GM21737 (cell line): ENCODE results near the gene ETDB.
"Not testable (repeated sequence)": the region's sequence is repeated elsewhere in the genome, so short reads cannot be mapped to it uniquely, and the experiment has no call there.

Source experiments
- ATAC-seq: cut with Tn5 transposase; IDR thresholded peaks from one replicate; pipeline ENCODE4 v1.9.1; 2021; ENCODE audit warnings: mild to moderate bottlenecking, moderate library complexity; ENCODE audit not compliant: unreplicated experiment

Gene ETDB

DNA sequence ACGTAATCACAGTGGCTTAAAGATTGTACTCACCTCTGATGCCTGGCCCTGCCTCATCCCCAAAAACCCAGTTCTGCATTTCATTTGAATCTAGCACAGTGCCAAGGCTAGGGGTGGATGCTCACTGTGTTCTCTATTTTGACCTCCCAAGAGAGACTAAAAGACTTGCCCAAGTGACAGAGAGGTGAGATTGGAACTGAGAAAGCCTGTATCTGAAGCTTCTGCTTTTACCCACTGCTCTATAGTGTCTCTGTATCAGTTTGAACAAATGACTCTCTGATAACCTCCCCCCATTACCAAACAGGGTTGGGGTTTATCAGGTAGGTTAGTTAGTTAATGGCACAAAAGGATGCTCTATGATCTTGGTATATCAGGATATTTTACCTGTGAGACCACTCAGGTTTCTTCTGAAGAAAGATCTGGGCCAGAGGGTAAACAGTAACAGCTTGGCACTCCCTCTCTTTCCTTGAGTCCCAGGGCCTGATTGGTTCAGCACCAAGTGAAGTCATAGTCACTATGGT lies at the start of gene ETDB:
Gene ETDB (minus strand): TSS at position 471 of the 521 bp plus-strand sequence. CDS start 1,265 bp downstream, outside the sequence.
- not testable (repeated sequence) for ATAC-seq

DNA sequence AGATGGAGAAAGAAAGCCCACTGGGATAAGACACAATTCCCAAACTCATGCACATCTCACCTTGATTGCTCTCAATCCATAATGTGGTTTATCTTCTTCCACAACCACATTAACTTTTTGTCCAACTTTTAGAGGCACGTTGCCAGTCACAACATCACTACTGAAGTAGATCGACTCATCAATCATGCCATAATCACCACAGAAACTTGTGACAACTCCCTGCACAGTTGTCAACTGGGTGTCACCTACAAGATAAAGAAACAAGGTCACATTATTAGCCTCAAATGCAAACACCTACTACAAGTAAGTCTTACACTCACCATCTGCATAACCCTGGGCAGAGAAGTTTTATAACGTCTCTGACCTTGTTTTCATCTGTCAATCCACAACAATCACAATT lies 49.2 kb upstream of the ETDB start:
- not testable (repeated sequence) for ATAC-seq

DNA sequence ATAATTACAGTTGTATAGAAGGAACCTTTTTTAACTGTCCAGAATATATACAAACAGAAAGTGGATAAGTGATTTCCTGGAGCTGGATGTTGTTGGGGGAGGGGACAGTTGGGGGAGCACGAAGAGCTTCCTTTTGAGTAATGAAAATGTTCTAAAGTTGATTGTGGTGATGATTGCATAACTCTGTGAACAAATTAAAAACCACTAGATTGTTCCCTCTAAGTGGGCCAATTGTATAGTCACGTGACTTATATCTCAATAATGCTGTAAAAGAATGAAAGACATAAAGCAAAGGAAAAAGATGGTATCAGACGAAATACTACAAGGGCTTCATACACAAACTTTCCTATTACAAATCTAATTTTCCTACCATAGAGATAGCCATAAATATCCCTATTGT lies 48.2 kb upstream of the ETDB start:
- ATAC-seq = no peak

DNA sequence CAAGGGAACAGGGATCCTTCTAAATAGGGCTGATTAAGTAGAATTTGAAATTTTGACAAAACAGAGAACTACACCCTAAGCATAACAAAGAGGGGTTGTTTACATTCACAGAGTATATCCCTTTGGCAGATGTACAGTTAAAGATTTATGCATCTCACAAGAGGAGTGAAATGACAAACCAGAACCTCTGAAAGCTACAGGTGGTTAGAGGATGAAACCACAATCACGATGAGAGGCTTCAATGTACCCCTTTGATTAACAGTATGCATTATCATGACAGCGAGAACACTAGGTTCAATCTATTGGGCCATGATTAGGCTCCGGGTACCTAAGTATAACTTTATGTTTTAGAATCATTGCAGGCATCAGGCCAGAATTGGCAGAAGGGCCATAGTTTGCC lies 34.4 kb upstream of the ETDB start:
- not testable (repeated sequence) for ATAC-seq

DNA sequence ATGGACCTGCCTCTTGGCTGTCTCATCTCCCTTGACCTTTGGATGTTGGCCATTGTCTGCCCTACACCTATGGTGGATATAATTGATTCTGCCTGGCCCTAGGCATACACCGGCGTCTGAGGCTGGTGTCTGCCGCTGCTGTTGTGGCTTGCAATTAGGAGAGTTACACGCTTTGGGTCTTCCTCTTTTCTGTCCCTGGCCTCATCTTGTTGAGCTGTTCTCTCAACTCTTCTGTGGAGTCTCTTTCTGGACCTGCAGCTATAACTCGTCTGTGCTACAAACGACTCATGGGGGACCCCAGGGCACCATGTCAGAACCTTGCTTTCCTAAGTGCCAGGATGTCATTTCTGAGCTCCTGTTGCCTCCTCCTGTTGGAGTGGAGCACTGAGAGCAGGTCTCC lies 5.8 kb upstream of the ETDB start:
- ATAC-seq = not testable (repeated sequence)

DNA sequence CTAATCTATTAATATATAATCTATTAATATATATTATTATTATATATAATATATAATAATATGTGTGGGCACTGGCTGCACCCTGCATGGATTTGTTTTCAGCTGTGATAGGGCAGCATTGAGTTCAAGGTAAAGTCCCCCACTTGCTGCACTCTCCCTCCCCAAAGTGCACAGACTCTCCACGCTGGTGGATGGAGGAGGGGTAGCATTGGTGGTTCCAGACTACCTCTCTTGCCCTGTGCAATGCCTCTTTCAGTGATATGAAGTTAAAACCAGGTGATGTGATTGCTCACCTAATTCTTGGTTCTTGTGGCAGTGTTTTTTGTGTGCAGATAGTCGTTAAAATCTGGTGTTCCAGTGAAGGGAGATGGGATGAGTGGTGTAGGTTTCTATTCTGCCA lies 4.3 kb downstream of the ETDB start:
- not testable (repeated sequence) for ATAC-seq

DNA sequence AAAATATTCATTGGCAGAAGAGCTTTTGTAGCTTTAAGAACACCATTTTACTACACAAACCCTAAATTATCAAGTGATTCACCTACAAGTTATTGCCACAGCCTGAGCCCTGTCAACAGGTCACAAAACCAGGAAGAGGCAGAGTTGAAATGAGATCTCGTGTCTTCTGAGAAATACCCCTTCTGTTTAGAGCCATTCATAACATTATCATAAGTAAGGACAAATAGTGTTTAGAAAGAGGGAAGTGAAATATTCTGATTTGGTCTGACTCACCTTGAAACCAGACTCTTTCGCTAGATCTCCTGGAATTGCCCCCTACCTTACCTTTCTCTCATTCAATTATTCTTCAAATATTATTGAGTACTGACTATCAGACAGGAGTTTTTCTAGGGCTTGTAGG lies 5.9 kb downstream of the ETDB start:
- ATAC-seq = peak; percentile 95

DNA sequence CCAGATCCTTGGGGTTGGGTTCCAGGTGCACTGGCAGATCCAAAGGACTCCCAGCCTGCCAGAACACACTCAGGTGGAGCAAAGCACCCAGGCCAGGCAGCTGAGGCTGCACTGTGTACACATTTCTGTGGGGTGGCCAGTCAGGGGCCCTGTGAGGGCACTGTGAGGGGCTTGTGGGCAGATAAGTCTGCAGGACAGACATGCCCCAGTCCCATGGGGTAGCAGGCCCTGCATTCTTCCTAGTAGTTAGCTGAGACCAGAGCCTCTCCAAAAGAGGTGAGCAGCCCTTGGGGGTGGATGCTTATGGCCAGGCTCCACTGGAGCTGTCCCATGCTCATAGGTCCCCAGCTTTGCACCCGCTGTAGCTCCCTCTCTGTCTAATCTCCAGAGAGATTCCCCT lies 7.6 kb downstream of the ETDB start:
- no peak for ATAC-seq

DNA sequence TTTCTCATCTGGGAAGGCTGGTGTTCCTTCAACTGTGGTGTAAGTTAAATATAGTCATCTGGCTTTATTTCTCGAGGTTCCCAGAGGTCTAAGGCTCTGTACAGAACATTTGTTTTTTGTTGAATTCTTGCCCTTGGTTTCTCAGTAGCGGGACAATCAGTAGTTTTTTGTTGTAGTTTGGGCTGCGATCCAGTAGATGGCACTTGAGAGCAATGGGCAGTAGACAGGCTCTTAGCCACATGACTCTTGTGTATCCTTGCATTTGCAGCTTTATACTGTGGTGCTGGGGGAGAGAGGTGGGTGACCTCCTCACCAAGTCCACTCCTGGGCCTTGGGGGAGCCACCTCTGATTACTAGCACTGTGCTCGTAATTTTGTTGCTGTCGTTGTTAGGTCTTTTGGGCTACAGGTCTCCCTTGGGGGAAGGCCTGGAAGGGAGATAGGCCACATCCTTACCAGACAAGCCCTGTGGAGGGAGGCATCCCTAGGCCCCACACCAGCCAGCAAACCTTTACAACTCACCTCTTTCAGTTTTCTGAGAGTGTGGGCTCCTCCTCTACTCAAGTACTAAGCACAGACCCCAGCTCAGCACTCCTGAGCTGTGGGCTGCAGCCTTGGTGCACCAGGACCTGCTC lies 8.1 kb downstream of the ETDB start:
- no peak for ATAC-seq

DNA sequence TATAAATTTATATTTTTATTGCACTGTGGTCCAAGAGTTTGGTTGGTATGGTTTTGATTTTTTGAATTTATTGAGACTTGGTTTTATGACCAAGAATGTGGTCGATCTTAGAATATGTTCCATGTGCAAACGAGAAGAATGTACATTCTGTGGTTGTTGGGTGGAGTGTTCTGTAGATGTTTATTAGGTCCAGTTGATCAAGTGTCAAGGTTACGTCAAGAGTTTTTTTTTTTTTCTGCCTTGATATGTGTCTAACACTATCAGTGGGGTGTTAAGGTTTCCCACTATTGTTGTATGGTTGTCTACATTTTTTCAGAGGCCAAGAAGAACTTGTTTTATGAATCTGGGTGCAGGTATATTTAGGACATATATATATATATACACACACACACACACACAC lies 10.8 kb downstream of the ETDB start:
- ATAC-seq = no peak

DNA sequence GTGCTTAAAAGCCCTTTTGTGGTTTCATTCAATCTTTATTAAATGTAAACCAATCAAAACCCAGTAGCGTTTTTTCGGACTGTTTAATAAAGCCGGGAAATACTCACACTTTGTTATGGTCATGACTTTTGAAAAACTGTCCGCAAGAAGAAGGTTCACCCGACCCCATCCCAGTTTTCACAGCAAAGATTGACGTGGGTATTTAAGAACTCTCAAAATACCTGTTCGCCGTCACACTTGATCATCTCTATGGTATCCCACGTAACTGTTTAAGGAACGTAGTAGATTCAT lies 20.9 kb downstream of the ETDB start:
- no peak for ATAC-seq

DNA sequence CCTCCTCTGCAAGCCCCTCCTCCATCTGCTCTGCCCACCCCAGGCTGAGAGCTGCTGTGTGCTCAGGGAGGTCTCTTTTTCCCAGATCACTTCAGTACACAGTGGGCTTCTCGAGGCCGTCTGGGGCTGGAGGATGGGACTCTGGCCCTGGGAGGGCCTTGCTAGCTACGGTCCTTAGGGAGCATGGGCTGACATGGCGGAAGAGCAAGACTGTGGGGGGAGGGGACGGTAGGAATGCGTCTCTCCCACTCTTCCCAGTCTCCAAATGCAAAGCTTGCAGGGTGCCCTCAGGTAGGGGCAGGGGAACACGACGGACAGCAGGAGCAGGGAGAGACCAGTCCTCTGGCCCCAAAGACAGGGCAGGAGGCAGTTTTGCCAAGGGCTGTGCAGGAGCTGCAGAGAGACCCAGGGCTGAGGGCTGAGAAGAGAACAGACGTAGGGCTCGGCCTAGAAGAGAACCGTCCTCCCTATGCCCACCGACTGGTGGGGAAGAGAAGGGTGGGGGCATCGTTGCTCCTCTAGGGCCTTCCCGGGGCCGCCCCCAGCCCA lies 23.1 kb downstream of the ETDB start:
- ATAC-seq = not testable (repeated sequence)

DNA sequence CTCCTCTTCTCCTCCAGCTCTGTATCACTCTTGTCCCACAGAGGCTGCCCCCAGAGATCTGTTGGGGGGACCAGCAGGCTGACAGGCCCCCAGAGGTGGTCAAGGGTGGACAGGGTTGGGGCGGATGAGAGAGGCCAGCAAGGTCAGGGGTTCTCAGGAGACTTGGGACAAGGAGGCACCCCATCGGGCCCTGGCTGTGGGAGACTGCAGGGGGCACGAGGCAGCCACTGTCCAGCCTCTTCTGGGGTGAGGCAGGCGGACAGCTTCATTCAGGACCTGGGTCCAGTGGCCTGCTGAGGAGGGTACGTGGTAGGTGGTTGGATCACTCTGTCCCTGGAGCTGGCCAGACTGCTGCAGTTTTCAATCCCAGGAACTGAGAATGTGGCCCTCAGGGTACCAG lies 24.6 kb downstream of the ETDB start:
- ATAC-seq = no peak

DNA sequence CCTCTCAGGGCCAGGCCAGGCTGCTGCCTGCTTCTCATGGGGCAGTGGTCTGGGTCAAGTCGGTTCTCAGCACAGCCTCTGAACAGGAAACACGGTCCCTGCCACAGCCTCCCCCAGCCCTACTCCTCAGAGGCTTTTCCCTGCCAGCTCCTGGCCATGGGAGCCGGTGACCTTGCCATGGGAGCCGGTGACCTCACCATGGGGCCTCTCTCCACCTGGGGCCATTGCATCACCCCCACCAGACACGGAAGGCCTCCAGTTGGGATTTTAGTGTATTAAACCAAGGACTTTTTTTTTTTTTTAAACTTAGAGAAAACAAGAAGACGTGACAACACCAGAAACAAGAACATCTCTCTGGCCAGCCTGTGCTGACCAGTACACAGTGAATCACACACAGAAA lies 25.6 kb downstream of the ETDB start:
- no peak for ATAC-seq

DNA sequence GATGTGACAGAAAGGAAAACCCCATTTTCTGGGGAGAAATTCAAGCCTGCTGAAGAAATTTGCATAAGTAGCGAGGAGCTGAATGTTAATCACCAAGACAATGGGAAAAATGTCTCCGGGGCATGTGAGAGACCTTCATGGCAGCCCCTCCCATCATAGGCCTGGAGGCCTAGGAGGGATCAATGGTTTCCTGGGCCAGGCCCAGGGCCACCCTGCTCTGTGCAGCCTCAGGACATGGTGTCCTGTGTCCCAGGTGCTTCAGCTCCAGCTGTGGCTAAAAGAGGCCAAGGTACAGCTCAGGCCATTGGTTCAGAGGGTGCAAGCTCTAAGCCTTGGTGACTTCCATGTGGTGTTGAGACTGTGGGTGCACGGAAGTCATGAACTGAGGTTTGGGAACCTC lies 31.2 kb downstream of the ETDB start:
- ATAC-seq = no peak

DNA sequence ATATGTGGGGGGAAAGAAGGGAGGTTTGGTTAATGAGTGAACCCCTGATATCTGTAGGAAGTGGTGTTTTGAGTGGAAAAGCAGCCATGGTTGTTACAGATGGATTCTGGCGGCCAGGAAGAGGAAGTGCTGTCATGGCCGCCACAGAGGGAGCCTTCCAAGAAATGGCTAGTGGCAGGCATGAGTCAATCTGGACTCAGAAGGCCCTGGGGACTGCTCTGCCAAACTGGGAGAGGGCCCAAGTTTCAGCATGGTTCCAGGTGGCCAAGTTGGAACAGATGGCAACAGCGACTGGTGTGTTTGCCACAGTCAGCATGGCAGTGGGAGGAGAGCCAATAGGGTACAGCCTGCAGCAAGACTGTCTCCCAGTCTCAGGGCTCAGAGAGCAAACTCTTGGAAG lies 32.5 kb downstream of the ETDB start:
- no peak for ATAC-seq

DNA sequence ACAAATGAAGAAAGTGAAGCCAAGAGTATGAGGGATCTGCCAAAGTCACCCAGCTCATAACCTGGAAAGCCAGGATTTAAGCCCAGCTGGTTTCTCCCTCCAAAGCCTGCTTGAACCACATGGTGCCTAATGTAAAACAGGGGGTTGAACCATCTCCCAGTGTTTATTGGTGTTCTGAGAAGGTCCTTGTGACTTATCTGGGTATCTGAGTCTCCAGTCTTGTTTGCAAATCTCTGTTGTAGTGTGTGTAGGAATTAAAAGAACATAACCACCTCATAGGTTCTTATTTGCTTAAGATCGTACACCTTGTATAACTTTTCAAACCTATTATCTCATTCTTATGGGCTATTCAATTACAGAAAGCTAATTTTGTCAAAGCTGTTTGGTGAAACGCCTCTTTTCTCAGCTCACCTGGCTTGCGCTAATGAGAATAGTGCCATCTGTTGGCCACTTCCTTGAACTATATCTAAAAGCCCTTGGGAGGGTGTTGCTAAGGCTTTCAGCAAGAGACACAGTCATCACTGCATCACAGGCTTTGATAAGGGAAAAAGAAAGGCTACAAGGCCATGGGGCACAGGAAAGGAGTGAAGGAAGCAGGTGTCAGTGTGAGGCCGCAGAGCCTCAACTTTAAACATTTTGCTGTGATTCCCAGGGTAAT lies 34.0 kb downstream of the ETDB start:
- no peak for ATAC-seq

DNA sequence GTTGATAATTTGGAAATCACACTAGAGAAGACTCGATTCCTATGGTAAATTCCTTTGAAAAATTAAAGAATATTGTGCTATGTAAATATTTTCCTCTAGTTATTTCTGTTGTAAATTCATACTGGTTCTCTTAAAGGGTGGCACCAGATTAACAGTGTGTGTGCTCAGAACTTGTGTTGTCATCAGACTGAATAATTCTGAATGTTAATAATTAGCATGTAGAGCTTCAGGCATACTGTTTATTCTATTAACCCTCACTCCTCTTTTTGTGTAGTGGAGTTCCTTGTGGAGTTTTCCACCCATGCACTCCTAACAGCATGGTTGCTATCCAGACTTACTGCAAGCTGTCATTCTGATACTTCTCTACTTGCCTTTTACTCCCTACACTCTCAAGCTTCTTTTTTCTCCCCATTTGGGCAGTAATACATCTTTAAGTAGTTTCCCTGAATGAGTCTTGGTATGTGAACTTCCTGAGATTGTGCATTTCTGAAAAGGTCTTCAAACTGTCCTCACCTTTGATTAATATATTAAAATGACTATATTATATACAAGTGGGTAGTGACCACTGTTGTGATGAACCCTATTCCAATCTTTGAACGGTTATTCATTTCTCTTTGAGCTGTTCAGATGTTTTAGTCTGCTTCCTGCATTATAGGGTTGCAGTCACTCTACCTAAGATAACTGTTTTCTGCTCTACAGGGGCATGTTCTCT lies 38.5 kb downstream of the ETDB start:
- ATAC-seq = no peak
